PFSK-1 (cell line): Measurements from ENCODE around the gene KLHL26.

Source experiments
- FOXP2 ChIP-seq: optimal IDR thresholded peaks from 2 replicates; pipeline ENCODE3; 2011; ENCODE audit warnings: borderline replicate concordance, control low read depth, inconsistent platforms; ENCODE audit not compliant: insufficient read depth; ENCODE audit errors: extremely low read length, extremely low read depth
- POLR2AphosphoS5 ChIP-seq: IDR thresholded peaks from 2 replicates; pipeline ENCODE4 v1.6.1; 2012; ENCODE audit warnings: low read depth, mild to moderate bottlenecking, control low read depth, low read length, moderate library complexity
- REST ChIP-seq, 2 experiments: IDR thresholded peaks; 2 replicates each; pipeline versions ENCODE4 v1.6.1 to v1.8.0; 2011 to 2012; ENCODE audit warnings: low read depth in 2 of 2, low read length in 2 of 2, control low read depth in 1 of 2, inconsistent platforms in 1 of 2, mild to moderate bottlenecking in 1 of 2, moderate library complexity in 1 of 2; ENCODE audit not compliant: insufficient read depth in 1 of 2
- SIN3A ChIP-seq: IDR thresholded peaks from 2 replicates; pipeline ENCODE4 v1.6.1; 2012; ENCODE audit warnings: mild to moderate bottlenecking, low read length, moderate library complexity, borderline replicate concordance; ENCODE audit not compliant: insufficient read depth
- TAF1 ChIP-seq: IDR thresholded peaks from 2 replicates; pipeline ENCODE4 v1.6.1; 2012; ENCODE audit warnings: low read length, control low read depth, borderline replicate concordance; ENCODE audit not compliant: insufficient read depth

KLHL26 gene

GRCh38 chr19:18659281-18660050 is 22.6 kb downstream of the KLHL26 start:
- TF ChIP-seq POLR2AphosphoS5 (no peak), TAF1 (no peak), REST (IDR thresholded peaks at IDR 0.05; ENCODE audit: insufficient read depth in 1 of 2, low read depth in 2 of 2, low read length in 2 of 2) (no peak), FOXP2 (no peak), SIN3A (no peak)

- TF ChIP-seq FOXP2 (peak; percentile 32), SIN3A (no peak)
Observed at GRCh38 chr19:18660051-18660910, 23.5 kb downstream of the KLHL26 start.

- TF ChIP-seq TAF1: no peak
- TF ChIP-seq REST (IDR thresholded peaks at IDR 0.05; ENCODE audit: insufficient read depth in 1 of 2, low read depth in 2 of 2, low read length in 2 of 2): no peak
- TF ChIP-seq FOXP2: no peak
- TF ChIP-seq POLR2AphosphoS5: no peak
- TF ChIP-seq SIN3A: no peak
Observed at GRCh38 chr19:18660939-18661670, 24.3 kb downstream of the KLHL26 start.

GRCh38 chr19:18662972-18663732 is 26.3 kb downstream of the KLHL26 start:
- TF ChIP-seq POLR2AphosphoS5 (no peak), REST (IDR thresholded peaks at IDR 0.05; ENCODE audit: insufficient read depth in 1 of 2, low read depth in 2 of 2, low read length in 2 of 2) (no peak), SIN3A (no peak), TAF1 (no peak), FOXP2 (no peak)
